IMR-90 (cell line): ENCODE measurements around the gene TRPV3. TPM values are rescaled to one million over a fixed set of nuclear protein-coding genes. Genes with fewer than 3 reads are reported as not detected.

Experiments used
- ATAC-seq: fragments of 200-7000 bp; cut with Tn5 transposase; 2 replicates; pipeline ENCODE4 v1.9.1; 2020; ENCODE audit warnings: low read depth, mild to moderate bottlenecking, moderate library complexity
- BruUV-seq: library from RNA; stranded (reverse); fragments of 400-500 nt; replicated peaks from 2 replicates; lab custom pipeline; 2021; lab: Mats Ljungman, UMichigan
- CTCF ChIA-PET: fragments of 300-600 bp; formaldehyde crosslinking; extraction: SDS; loops from one replicate; lab custom pipeline; 2021; ENCODE audit warnings: antibody characterized with exemption; lab: Yijun Ruan, JAX
- POLR2A ChIA-PET: fragments of 300-600 bp; sonication (Branson Sonifier 250); formaldehyde crosslinking; loops from one replicate; lab custom pipeline; 2022; ENCODE audit warnings: antibody characterized with exemption; ENCODE audit not compliant: unreplicated experiment; lab: Charles Lee
- DNase-seq: peaks from one replicate; pipeline ENCODE4 v3.0.0; 2013
- H2AFZ ChIP-seq: replicated peaks from 2 replicates; pipeline ENCODE3; 2013; ENCODE audit warnings: low read length, mild to moderate bottlenecking; ENCODE audit not compliant: poor library complexity
- H2AK5ac ChIP-seq: 2 replicates; pipeline ENCODE4 v1.6.1; 2013; ENCODE audit warnings: low read depth, low read length, inconsistent platforms
- H2AK9ac ChIP-seq: replicated peaks from 2 replicates; pipeline ENCODE3; 2013; ENCODE audit warnings: mild to moderate bottlenecking, low read depth, low read length, moderate library complexity; ENCODE audit not compliant: poor library complexity
- H2BK120ac ChIP-seq: 2 replicates; pipeline ENCODE4 v1.6.1; 2013; ENCODE audit warnings: low read depth, low read length, inconsistent platforms
- H2BK15ac ChIP-seq: 3 replicates; pipeline ENCODE4 v1.6.1; 2013; ENCODE audit warnings: low read depth, low read length, inconsistent platforms
- H2BK20ac ChIP-seq: 2 replicates; pipeline ENCODE4 v1.6.1; 2013; ENCODE audit warnings: low read depth, mild to moderate bottlenecking, inconsistent platforms, low read length, moderate library complexity
- H2BK5ac ChIP-seq: 2 replicates; pipeline ENCODE4 v1.6.1; 2013; ENCODE audit warnings: mild to moderate bottlenecking, low read depth, low read length, inconsistent platforms; ENCODE audit not compliant: poor library complexity, severe bottlenecking
- H3K14ac ChIP-seq: replicated peaks from 2 replicates; pipeline ENCODE4 v1.6.1; 2013; ENCODE audit warnings: low read depth, low read length, inconsistent platforms
- H3K18ac ChIP-seq: 2 replicates; pipeline ENCODE4 v1.6.1; 2013; ENCODE audit warnings: low read depth, low read length, control low read depth
- H3K23ac ChIP-seq: 2 replicates; pipeline ENCODE4 v1.6.1; 2013; ENCODE audit warnings: low read depth, low read length, inconsistent platforms
- H3K27ac ChIP-seq: 2 replicates; pipeline ENCODE4 v1.5.1; 2013; ENCODE audit warnings: mild to moderate bottlenecking, control low read depth, low read length; ENCODE audit not compliant: insufficient read depth
- H3K27me3 ChIP-seq: 2 replicates; pipeline ENCODE4 v1.6.1; 2013; ENCODE audit warnings: low read length; ENCODE audit not compliant: control insufficient read depth, insufficient read depth
- H3K36me3 ChIP-seq: 2 replicates; pipeline ENCODE4 v1.6.1; 2013; ENCODE audit warnings: low read length, mixed read lengths; ENCODE audit not compliant: control insufficient read depth, insufficient read depth
- H3K4ac ChIP-seq: 2 replicates; pipeline ENCODE4 v1.6.1; 2013; ENCODE audit warnings: low read depth, low read length, inconsistent platforms
- H3K4me1 ChIP-seq: 2 replicates; pipeline ENCODE4 v1.6.1; 2013; ENCODE audit warnings: low read length, mixed read lengths; ENCODE audit not compliant: control insufficient read depth, insufficient read depth
- H3K4me2 ChIP-seq: 2 replicates; pipeline ENCODE4 v1.6.1; 2013; ENCODE audit warnings: low read depth, mild to moderate bottlenecking, control low read depth, low read length, moderate library complexity
- H3K4me3 ChIP-seq: 2 replicates; pipeline ENCODE4 v1.5.1; 2013; ENCODE audit warnings: low read depth, mild to moderate bottlenecking, control low read depth, low read length, moderate library complexity; ENCODE audit not compliant: insufficient read depth
- H3K56ac ChIP-seq: 2 replicates; pipeline ENCODE4 v1.6.1; 2013; ENCODE audit warnings: low read length, inconsistent platforms; ENCODE audit not compliant: insufficient read depth; ENCODE audit errors: extremely low read depth
- H3K79me1 ChIP-seq, 2 experiments: 2 replicates each; pipeline ENCODE4 v1.6.1; 2013; ENCODE audit warnings: low read length in 2 of 2, inconsistent platforms in 1 of 2, low read depth in 1 of 2
- H3K9ac ChIP-seq: 2 replicates; pipeline ENCODE4 v1.6.1; 2013; ENCODE audit warnings: low read depth, low read length, control low read depth
- H3K9me1 ChIP-seq: 2 replicates; pipeline ENCODE4 v1.6.1; 2013; ENCODE audit warnings: low read length, inconsistent platforms; ENCODE audit not compliant: insufficient read depth
- H3K9me3 ChIP-seq: 2 replicates; pipeline ENCODE4 v1.6.1; 2013; ENCODE audit warnings: low read length; ENCODE audit not compliant: control insufficient read depth, insufficient read depth
- H4K20me1 ChIP-seq: 2 replicates; pipeline ENCODE4 v1.6.1; 2013; ENCODE audit warnings: low read length, inconsistent platforms; ENCODE audit not compliant: insufficient read depth
- H4K5ac ChIP-seq: 2 replicates; pipeline ENCODE4 v1.6.1; 2013; ENCODE audit warnings: mild to moderate bottlenecking, low read depth, low read length, control low read depth
- H4K8ac ChIP-seq, 2 experiments: 2 replicates each; pipeline ENCODE4 v1.6.1; 2013; ENCODE audit warnings: low read depth in 2 of 2, low read length in 2 of 2, control low read depth in 1 of 2, inconsistent platforms in 1 of 2
- H4K91ac ChIP-seq: 2 replicates; pipeline ENCODE4 v1.6.1; 2013; ENCODE audit warnings: low read depth, low read length, inconsistent platforms; ENCODE audit not compliant: insufficient read depth
- FOS ChIP-seq: fragments of 150-350 bp; IDR thresholded peaks from 2 replicates; pipeline ENCODE4 v1.6.1; 2016; ENCODE audit warnings: low read depth, low read length
- MXI1 ChIP-seq: IDR thresholded peaks from 2 replicates; pipeline ENCODE4 v1.6.1; 2012; ENCODE audit warnings: low read depth, mild to moderate bottlenecking, low read length, moderate library complexity, borderline replicate concordance
- WGBS, 2 experiments: methylation state at CpG; one replicate each; pipeline versions ENCODE4 v1.1.5 to v1.1.7; 2013; ENCODE audit warnings: missing lambda C conversion rate in 2 of 2; ENCODE audit not compliant: insufficient read length in 1 of 2; ENCODE audit errors: extremely low coverage in 2 of 2; 5-methylcytosine and 5-hydroxymethylcytosine counted together
- dilution Hi-C: fragments of 300-500 bp; cut with HindIII; formaldehyde crosslinking; loops from one replicate; pipeline ENCODE4 v1.14.3; 2018; ENCODE audit warnings: low sequenced_read_pairs; ENCODE audit not compliant: unreplicated experiment
- in situ Hi-C: fragments of 300-500 bp; cut with MboI; formaldehyde crosslinking; loops from 3 replicates; pipeline ENCODE4 v1.14.3; 2019; ENCODE audit warnings: low sequenced_read_pairs, inconsistent platforms, mixed read lengths
- intact Hi-C: fragments of 100-400 bp; cut with micrococcal nuclease; formaldehyde crosslinking; loops from 2 replicates; pipeline ENCODE4 v1.10.0; 2022
- polyA plus RNA-seq, 3 experiments: library from polyadenylated mRNA; depleted of rRNA; stranded (reverse); fragments of >200 nt; gene quantifications; 2 replicates each; pipeline ENCODE4 v1.2.3, GENCODE V29; 2012; ENCODE audit warnings: low replicate concordance in 1 of 3
- total RNA-seq: library from RNA; depleted of rRNA; stranded (reverse); fragments of >200 nt; gene quantifications from 2 replicates; pipeline ENCODE4 v1.2.3, GENCODE V29; 2012

Gene TRPV3
- total and polyA plus RNA-seq, 2 of the 4 experiments (the other 2 are of a cell fraction) = 0.18 to 0.26 TPM

DNA sequence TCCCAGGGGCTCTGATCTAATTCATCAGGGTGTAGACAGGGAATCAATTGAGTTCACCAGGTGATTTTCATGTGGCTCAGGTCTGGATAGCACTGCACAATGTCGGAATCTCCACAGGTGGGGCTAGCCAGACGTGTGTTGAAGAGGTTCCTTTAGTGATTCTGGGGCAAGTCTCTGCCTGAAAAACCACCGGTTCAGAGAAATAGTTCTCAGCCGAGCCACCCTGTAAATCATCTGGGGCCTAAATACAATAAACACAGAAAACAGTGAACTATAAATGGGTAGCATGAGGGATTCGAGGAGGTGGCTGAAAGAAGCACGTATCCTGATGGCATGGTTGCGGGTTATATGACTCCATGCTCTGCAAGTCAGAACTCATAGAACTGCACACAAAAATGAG, 60.5 kb downstream of the TRPV3 start:
- TF ChIP-seq FOS = no peak
- TF ChIP-seq MXI1 = no peak
- no peaks in the 10 kb centered on the region for H4K20me1 ChIP-seq
- in situ Hi-C loops (no loop called here), intact Hi-C loops (no loop called here), dilution Hi-C loops (no loop called here)
- H4K91ac ChIP-seq = no peak overlapping the region
- H3K4ac ChIP-seq = no peak overlapping the region
- H2BK15ac ChIP-seq = no peak overlapping the region
- no peak overlapping the region for H3K27ac ChIP-seq
- no peak overlapping the region for H2BK5ac ChIP-seq
- no peak overlapping the region for H3K9ac ChIP-seq
- no peak overlapping the region for H3K18ac ChIP-seq
- no peak for ATAC-seq
- H3K14ac ChIP-seq = no peak overlapping the region
- WGBS, 2 experiments = 80% methylated on average over 1 of the region's 7 CpGs; no CpG with 5 or more reads in 1 of the 2 experiments
- no peak overlapping the region for H2BK120ac ChIP-seq
- H3K56ac ChIP-seq = no peak overlapping the region
- H3K9me1 ChIP-seq = no peaks in the 10 kb centered on the region
- ChIA-PET POLR2A (no interaction called here), CTCF (no interaction called here)
- H2AK9ac ChIP-seq = no peak overlapping the region
- no peak overlapping the region for H4K8ac ChIP-seq
- H3K4me3 ChIP-seq = no peak overlapping the region
- BruUV-seq = no TSS peak
- DNase-seq = no peak
- H3K4me1 ChIP-seq = no peaks in the 10 kb centered on the region
- no peaks in the 10 kb centered on the region for H3K79me1 ChIP-seq
- H2AFZ ChIP-seq = no peak overlapping the region
- H3K23ac ChIP-seq = no peak overlapping the region
- no peak overlapping the region for H4K5ac ChIP-seq
- no peaks in the 10 kb centered on the region for H3K27me3 ChIP-seq
- H3K4me2 ChIP-seq = no peak overlapping the region
- no peak overlapping the region for H2AK5ac ChIP-seq
- H3K9me3 ChIP-seq = no peaks in the 10 kb centered on the region
- H2BK20ac ChIP-seq = no peak overlapping the region
- no peaks in the 10 kb centered on the region for H3K36me3 ChIP-seq
